ENCODE results near the gene RDH13. TPM values are rescaled to one million over a fixed set of nuclear protein-coding genes. Genes with fewer than 3 reads are reported as not detected.

The RDH13 gene
- total and polyA plus RNA-seq, 11 donors, result 29.3 to 60.7 (median 39.4) TPM

DNA sequence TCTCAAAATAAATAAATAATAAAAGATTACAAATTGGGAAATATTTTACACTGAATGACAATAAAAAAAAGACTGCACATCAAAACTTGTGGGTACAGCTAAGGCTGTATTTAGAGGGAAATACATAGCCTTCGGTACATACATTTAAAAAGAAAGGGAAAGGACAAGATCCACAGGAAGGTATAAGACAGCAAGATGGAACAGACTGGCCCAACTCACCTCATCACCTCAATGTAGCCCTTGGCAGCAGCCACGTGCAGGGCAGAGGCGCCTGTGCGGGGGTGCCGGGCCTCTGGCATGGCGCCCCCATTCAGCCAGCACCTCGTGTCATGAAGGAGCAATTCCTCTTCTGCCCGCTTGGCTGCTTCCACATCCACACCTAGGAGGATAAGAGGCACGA, 40.2 kb upstream of the RDH13 start:
- peaks cover 2 to 83% (median 60%) of the 10 kb centered on the region in 9 donors for H3K36me3 ChIP-seq
- H3K9me3 ChIP-seq, result peaks cover 0 to 9% (median 0%) of the 10 kb centered on the region in 12 donors
- intact Hi-C loops (cut with DNase I), result no loop called here
- no peaks in the 10 kb centered on the region for H3K27me3 ChIP-seq
- no peak overlapping the region for H3K4me3 ChIP-seq
- DNase-seq (no peak), ATAC-seq (no peak)
- peaks cover 0 to 29% (median 19%) of the 10 kb centered on the region in 12 donors for H3K4me1 ChIP-seq
- WGBS, 4 donors, result 85 to 95% (median 93%) methylated on average over 9 of the region's 9 CpGs
- TF ChIP-seq POLR2A (IDR thresholded peaks at IDR 0.05), result no peak
- TF ChIP-seq, protein P1, sequence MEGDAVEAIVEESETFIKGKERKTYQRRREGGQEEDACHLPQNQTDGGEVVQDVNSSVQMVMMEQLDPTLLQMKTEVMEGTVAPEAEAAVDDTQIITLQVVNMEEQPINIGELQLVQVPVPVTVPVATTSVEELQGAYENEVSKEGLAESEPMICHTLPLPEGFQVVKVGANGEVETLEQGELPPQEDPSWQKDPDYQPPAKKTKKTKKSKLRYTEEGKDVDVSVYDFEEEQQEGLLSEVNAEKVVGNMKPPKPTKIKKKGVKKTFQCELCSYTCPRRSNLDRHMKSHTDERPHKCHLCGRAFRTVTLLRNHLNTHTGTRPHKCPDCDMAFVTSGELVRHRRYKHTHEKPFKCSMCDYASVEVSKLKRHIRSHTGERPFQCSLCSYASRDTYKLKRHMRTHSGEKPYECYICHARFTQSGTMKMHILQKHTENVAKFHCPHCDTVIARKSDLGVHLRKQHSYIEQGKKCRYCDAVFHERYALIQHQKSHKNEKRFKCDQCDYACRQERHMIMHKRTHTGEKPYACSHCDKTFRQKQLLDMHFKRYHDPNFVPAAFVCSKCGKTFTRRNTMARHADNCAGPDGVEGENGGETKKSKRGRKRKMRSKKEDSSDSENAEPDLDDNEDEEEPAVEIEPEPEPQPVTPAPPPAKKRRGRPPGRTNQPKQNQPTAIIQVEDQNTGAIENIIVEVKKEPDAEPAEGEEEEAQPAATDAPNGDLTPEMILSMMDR (IDR thresholded peaks at IDR 0.05), result no peak
- no peak overlapping the region for H3K27ac ChIP-seq

DNA sequence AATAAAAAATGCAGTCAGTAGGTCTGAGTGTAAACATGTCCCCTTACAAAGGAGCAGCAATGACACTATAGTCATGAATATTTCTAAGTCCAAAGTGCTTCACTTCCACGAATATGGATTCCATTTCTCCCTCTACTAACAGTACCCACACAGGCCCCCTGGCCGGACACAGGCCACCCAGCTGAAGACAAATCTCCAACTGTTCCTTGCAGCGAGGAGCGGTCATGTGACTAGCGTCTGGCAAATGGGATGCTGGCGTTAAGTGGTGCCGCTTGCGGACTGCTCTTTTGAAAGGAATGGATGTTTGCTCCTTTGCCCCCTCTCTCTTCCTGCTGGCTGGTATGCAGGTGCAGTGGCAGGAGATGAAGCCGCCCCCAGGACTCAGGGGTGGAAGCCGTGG, 38.3 kb upstream of the RDH13 start:
- Histone ChIP-seq H3K4me1 (peaks cover 0 to 29% (median 20%) of the 10 kb centered on the region in 12 donors), H3K4me3 (no peak overlapping the region), H3K27me3 (no peaks in the 10 kb centered on the region), H3K9me3 (peaks cover 0 to 9% (median 0%) of the 10 kb centered on the region in 12 donors), H3K27ac (no peak overlapping the region), H3K36me3 (peaks cover 2 to 79% (median 57%) of the 10 kb centered on the region in 9 donors)
- intact Hi-C loops (cut with DNase I), result no loop called here
- TF ChIP-seq, protein P1 (IDR thresholded peaks at IDR 0.05), result no peak
- no peak for TF ChIP-seq POLR2A (IDR thresholded peaks at IDR 0.05)
- ATAC-seq, result no peak
- WGBS, 4 donors, result 81 to 94% (median 87%) methylated on average over 10 of the region's 10 CpGs
- DNase-seq, result no peak

DNA sequence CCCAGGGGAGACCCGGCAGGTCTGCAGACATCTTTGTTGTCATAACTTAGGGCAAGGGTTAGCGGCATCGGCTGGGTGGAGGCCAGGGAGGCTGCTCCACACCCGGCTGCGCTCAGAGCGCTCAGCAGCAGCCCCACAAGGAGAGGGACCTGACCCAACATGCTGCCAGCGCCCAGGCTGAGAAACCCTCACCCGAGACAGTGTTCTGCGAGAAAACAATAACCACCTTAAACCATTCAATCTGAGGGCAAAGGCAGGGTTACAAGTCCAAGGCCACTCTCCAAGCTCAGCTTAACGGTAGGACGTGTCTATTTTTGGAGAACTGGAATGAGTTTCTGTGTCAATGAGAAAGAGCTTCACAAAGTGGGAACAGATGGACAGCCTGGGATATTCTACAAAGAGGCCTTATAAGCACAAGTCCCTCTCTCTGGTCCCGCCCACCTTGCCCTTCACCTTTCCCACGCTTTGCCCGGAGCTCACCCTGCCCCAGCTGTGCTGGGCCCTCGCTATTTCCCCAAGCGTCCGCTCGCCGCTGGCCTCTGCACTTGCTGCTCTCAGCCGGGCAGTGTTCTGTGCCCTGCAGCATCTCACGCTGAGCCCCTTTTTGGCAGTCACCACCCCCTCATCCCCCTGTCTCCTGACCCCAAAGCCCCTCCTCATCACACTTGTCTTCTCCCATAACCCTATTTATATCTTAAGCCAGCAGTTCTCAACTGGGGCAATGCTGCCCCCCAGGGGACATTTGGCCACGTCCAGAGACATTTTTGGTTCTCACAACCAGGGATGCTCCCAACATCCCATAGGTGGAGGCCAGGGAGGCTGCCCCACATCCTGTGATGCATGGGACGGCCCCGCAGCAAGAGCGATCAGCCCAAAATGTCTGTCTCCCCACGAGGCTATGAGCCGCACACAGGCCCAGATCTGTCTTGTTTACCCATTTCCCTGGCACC, 36.9 kb upstream of the RDH13 start:
- H3K27me3 ChIP-seq, result no peaks in the 10 kb centered on the region
- peaks cover 0 to 9% (median 0%) of the 10 kb centered on the region in 12 donors for H3K9me3 ChIP-seq
- no peak overlapping the region for H3K4me3 ChIP-seq
- H3K27ac ChIP-seq, result peak overlapping the region in 10 of 12 donors; percentile 24 to 79 (median 55)
- TF ChIP-seq POLR2A (IDR thresholded peaks at IDR 0.05), result no peak
- TF ChIP-seq, protein P1 (IDR thresholded peaks at IDR 0.05), result peak in 8 of 12 donors; percentile 5 to 40 (median 18)
- intact Hi-C loops (cut with DNase I), result no loop called here
- peaks cover 0 to 29% (median 20%) of the 10 kb centered on the region in 12 donors for H3K4me1 ChIP-seq
- DNase-seq (peak in 3 of 5 donors; percentile 52 to 74 (median 66)), ATAC-seq (peak; percentile 32 to 62 (median 47))
- WGBS, 4 donors, result 63 to 69% (median 67%) methylated on average over 26 to 27 of the region's 27 CpGs
- peaks cover 2 to 82% (median 66%) of the 10 kb centered on the region in 9 donors for H3K36me3 ChIP-seq

Measured in heart left ventricle (tissue), 16 donors.